ENCODE data around the gene EIF4E3.

DNA sequence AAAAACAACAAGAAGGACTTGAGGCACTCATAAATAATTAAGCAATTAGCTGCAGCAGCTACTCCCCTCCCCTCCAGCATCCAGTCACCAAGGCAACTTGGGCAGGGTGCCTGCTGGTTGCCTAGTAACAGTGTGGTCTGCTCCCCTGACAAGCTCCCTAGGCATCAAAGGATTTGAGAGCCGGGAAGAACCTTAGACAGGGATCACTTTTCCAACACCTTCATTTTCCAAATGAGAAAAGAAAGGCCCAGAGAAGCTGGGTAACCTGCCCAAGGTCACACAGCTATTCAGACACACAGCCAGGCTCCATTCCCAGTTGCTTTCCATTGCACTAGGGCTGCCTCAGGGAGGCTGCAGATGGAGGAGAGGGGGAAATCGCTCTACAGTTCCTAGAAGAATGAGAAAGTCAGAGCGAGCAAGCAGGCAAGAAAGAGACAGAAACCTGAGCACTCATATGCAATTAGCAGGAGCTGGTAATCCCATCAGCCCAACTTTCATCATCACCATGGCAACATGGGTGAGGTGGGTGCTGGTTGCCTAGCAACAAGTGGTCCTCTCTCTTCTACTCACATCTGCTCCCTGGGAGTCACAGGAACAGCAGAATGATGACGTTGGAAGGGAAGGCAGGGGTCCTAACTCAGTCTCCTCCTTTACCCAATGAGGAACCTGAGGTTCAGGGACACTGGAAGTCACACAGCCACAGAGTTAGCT lies 3.6 kb upstream of the EIF4E3 start:
- TF ChIP-seq CTCF (IDR thresholded peaks at IDR 0.05) (no peak), POLR2A (IDR thresholded peaks at IDR 0.05) (no peak)
